ENCODE measurements around the gene IKZF5. TPM values are rescaled to one million over a fixed set of nuclear protein-coding genes. Genes with fewer than 3 reads are reported as not detected.

The IKZF5 gene
- total RNA-seq, 2 experiments from 2014 or later, result 16.6 to 19.7 TPM

DNA sequence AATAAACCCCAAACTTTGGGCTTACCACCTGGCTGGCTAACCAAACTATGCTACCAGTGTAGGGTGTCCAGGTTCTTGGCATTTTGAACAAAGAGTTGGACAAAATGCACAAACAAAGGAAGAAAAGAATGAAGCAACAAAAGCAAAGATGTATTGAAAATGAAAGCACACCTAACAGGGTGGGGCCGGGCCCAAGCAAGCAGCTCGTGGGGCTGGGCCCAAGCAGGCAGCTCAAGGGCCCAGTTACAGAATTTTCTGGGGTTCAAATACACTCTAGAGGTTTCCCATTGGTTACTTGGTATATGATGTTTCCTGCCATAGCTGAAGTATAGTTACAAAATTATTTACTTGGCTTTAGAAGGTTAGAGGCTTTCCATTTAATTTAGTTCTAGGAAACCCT lies 15.9 kb upstream of the IKZF5 start:
- Mint-ChIP-seq H3K27ac (no peak overlapping the region), H3K4me3 (no peak overlapping the region), H3K36me3 (no peaks in the 10 kb centered on the region), H3K27me3 (no peaks in the 10 kb centered on the region), H3K9me3 (no peaks in the 10 kb centered on the region), H3K4me1 (peaks cover 4% of the 10 kb centered on the region)
- no peak for DNase-seq

GRCh38 chr10:123021517-123021916 lies 12.9 kb upstream of the IKZF5 start:
- no peak overlapping the region for H3K27ac Mint-ChIP-seq
- DNase-seq, result no peak
- H3K4me3 Mint-ChIP-seq, result no peak overlapping the region
- H3K4me1 Mint-ChIP-seq, result peaks cover 5% of the 10 kb centered on the region
- H3K27me3 Mint-ChIP-seq, result no peaks in the 10 kb centered on the region
- H3K9me3 Mint-ChIP-seq, result no peaks in the 10 kb centered on the region
- peaks cover 4% of the 10 kb centered on the region for H3K36me3 Mint-ChIP-seq

DNA sequence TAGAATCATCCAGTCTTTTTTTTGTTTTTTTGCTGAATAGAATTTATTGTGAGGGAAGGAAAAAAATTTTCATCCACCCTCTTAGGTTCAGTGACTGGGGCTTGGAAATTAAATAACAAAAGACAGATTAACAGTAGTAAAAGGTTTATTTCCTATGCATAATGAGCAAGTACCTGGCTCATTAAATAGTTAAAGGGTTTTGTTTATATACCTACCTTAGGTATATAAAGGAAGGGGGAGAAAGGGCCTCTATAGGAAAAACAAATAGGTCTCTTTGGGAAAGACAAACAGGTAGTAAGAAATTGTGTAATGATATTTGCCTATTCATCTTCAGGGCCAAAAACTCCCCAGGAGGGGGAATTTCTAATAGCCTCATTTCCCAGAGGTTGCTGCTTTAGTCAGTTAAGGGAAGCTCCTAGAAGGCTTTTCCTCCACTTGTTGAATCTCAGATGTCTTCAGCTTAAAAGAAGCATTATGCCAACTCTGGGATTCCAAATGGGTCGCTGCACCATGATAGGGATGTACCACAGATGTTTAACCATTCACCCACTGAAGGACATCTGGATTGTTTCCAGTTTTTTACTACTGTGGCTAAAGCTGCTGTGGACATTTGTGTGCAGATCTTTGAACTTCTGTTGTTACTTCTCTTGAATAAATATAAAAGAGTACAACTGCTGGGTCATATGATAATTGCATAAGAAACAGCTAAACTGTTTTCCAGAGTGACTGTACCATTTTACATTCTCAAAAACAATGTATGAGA lies 11.5 kb upstream of the IKZF5 start:
- H3K27ac Mint-ChIP-seq, result no peak overlapping the region
- no peak for DNase-seq
- peaks cover 5% of the 10 kb centered on the region for H3K4me1 Mint-ChIP-seq
- H3K9me3 Mint-ChIP-seq, result no peaks in the 10 kb centered on the region
- peaks cover 4% of the 10 kb centered on the region for H3K36me3 Mint-ChIP-seq
- no peaks in the 10 kb centered on the region for H3K27me3 Mint-ChIP-seq
- no peak overlapping the region for H3K4me3 Mint-ChIP-seq

- peaks cover 3% of the 10 kb centered on the region for H3K4me1 Mint-ChIP-seq
- H3K4me3 Mint-ChIP-seq, result no peak overlapping the region
- H3K27me3 Mint-ChIP-seq, result no peaks in the 10 kb centered on the region
- peaks cover 4% of the 10 kb centered on the region for H3K36me3 Mint-ChIP-seq
- no peaks in the 10 kb centered on the region for H3K9me3 Mint-ChIP-seq
- DNase-seq, result no peak
- H3K27ac Mint-ChIP-seq, result no peak overlapping the region
Observed at GRCh38 chr10:123019264-123019663, 10.7 kb upstream of the IKZF5 start.

- Mint-ChIP-seq H3K27ac (no peak overlapping the region), H3K4me3 (no peak overlapping the region), H3K4me1 (peaks cover 2% of the 10 kb centered on the region), H3K36me3 (peaks cover 4% of the 10 kb centered on the region), H3K9me3 (no peaks in the 10 kb centered on the region), H3K27me3 (no peaks in the 10 kb centered on the region)
- DNase-seq, result no peak
Observed at GRCh38 chr10:123018531-123018930, 9.9 kb upstream of the IKZF5 start.

- Mint-ChIP-seq H3K36me3 (peaks cover 7% of the 10 kb centered on the region), H3K4me3 (no peak overlapping the region), H3K27ac (no peak overlapping the region), H3K9me3 (no peaks in the 10 kb centered on the region), H3K27me3 (no peaks in the 10 kb centered on the region), H3K4me1 (peaks cover 2% of the 10 kb centered on the region)
- no peak for DNase-seq
Observed at GRCh38 chr10:123017421-123018165, 9.0 kb upstream of the IKZF5 start.

- Mint-ChIP-seq H3K36me3 (peaks cover 16% of the 10 kb centered on the region), H3K27ac (no peak overlapping the region), H3K9me3 (no peaks in the 10 kb centered on the region), H3K4me1 (peaks cover 2% of the 10 kb centered on the region), H3K4me3 (no peak overlapping the region), H3K27me3 (no peaks in the 10 kb centered on the region)
- no peak for DNase-seq
Observed at GRCh38 chr10:123016228-123016627, 7.6 kb upstream of the IKZF5 start.

- Mint-ChIP-seq H3K27me3 (no peaks in the 10 kb centered on the region), H3K36me3 (peaks cover 18% of the 10 kb centered on the region), H3K9me3 (no peaks in the 10 kb centered on the region), H3K27ac (no peak overlapping the region), H3K4me1 (peaks cover 11% of the 10 kb centered on the region), H3K4me3 (no peak overlapping the region)
- DNase-seq, result no peak
Observed at GRCh38 chr10:123014772-123015171, 6.2 kb upstream of the IKZF5 start.

- Mint-ChIP-seq H3K36me3 (peaks cover 18% of the 10 kb centered on the region), H3K9me3 (no peaks in the 10 kb centered on the region), H3K27me3 (no peaks in the 10 kb centered on the region), H3K4me1 (peaks cover 9% of the 10 kb centered on the region), H3K27ac (no peak overlapping the region), H3K4me3 (no peak overlapping the region)
- DNase-seq, result no peak
Observed at GRCh38 chr10:123013456-123014419, 5.1 kb upstream of the IKZF5 start.

DNA sequence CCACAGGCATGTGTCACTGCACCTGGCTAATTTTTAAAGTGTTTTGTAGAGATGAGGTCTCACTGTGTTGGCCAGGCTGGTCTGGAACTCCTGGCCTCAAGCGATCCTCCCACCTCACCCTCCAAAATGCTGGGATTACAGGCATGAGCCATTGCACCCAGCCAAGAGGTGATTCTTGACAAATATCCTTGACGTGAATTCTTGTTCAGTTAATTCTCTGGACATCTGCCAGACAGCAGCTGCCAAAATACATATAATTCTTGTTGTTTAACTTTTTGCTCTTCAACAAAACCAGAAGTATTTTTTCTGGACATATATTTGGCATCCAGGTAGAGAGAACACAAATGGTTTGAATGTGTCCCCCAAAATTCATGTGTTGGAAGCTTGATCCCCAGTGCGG lies 3.4 kb upstream of the IKZF5 start:
- no peak overlapping the region for H3K27ac Mint-ChIP-seq
- no peak overlapping the region for H3K4me3 Mint-ChIP-seq
- peaks cover 11% of the 10 kb centered on the region for H3K4me1 Mint-ChIP-seq
- DNase-seq, result no peak
- H3K36me3 Mint-ChIP-seq, result peaks cover 15% of the 10 kb centered on the region
- no peaks in the 10 kb centered on the region for H3K27me3 Mint-ChIP-seq
- H3K9me3 Mint-ChIP-seq, result no peaks in the 10 kb centered on the region

GRCh38 chr10:123009105-123009820 lies 668 bp upstream of the IKZF5 start:
- peaks cover 31% of the 10 kb centered on the region for H3K4me1 Mint-ChIP-seq
- peaks cover 23% of the 10 kb centered on the region for H3K36me3 Mint-ChIP-seq
- DNase-seq, result peak; percentile 13
- H3K27me3 Mint-ChIP-seq, result no peaks in the 10 kb centered on the region
- H3K9me3 Mint-ChIP-seq, result no peaks in the 10 kb centered on the region
- H3K4me3 Mint-ChIP-seq, result peak overlapping the region; percentile 95
- peak overlapping the region; percentile 94 for H3K27ac Mint-ChIP-seq

- Mint-ChIP-seq H3K4me3 (peak overlapping the region; percentile 95), H3K9me3 (no peaks in the 10 kb centered on the region), H3K4me1 (peaks cover 38% of the 10 kb centered on the region), H3K36me3 (peaks cover 28% of the 10 kb centered on the region), H3K27me3 (no peaks in the 10 kb centered on the region), H3K27ac (peak overlapping the region; percentile 94)
- peak; percentile 42 for DNase-seq
Observed at GRCh38 chr10:123007558-123008354, 839 bp downstream of the IKZF5 start.

GRCh38 chr10:123004298-123004697 lies 4.3 kb downstream of the IKZF5 start:
- Mint-ChIP-seq H3K27ac (no peak overlapping the region), H3K27me3 (no peaks in the 10 kb centered on the region), H3K4me1 (peaks cover 46% of the 10 kb centered on the region), H3K36me3 (peaks cover 29% of the 10 kb centered on the region), H3K9me3 (no peaks in the 10 kb centered on the region), H3K4me3 (no peak overlapping the region)
- no peak for DNase-seq

- H3K4me3 Mint-ChIP-seq, result no peak overlapping the region
- H3K27ac Mint-ChIP-seq, result no peak overlapping the region
- peaks cover 32% of the 10 kb centered on the region for H3K36me3 Mint-ChIP-seq
- no peaks in the 10 kb centered on the region for H3K9me3 Mint-ChIP-seq
- no peak for DNase-seq
- H3K27me3 Mint-ChIP-seq, result no peaks in the 10 kb centered on the region
- peaks cover 46% of the 10 kb centered on the region for H3K4me1 Mint-ChIP-seq
Observed at GRCh38 chr10:123001370-123001769, 7.2 kb downstream of the IKZF5 start.

All from activated naive CD8-positive, alpha-beta T cell treated with anti-CD3 and anti-CD28 coated beads for 36 hours (primary cell).